SU-DHL-6 (cell line): ENCODE measurements around the gene CCDC40.

Experiments used
- CTCF ChIP-seq: fragments of 200-600 bp; sonication (generic); IDR thresholded peaks from one replicate; pipeline ENCODE4 v1.5.1; 2017; ENCODE audit warnings: antibody characterized with exemption, mild to moderate bottlenecking, low read length, moderate library complexity; ENCODE audit not compliant: insufficient read depth, poor library complexity, severe bottlenecking
- EZH2phosphoT487 ChIP-seq: fragments of 200-600 bp; sonication (generic), shearing (Covaris generic); conservative IDR thresholded peaks from 2 replicates; pipeline ENCODE4 v1.6.1; 2018; ENCODE audit warnings: mild to moderate bottlenecking, antibody characterized with exemption, low read length, moderate library complexity, mixed read lengths

- TF ChIP-seq EZH2phosphoT487 (no peak), CTCF (no peak)
Observed at GRCh38 chr17:80012765-80013741, 23.4 kb upstream of the CCDC40 start.
